HG02840 (cell line): ENCODE measurements around the gene CSGALNACT2.

Experiments
- ATAC-seq: cut with Tn5 transposase; IDR thresholded peaks from one replicate; pipeline ENCODE4 v1.9.1; 2021; ENCODE audit warnings: mild to moderate bottlenecking, moderate library complexity, moderate number of reproducible peaks; ENCODE audit not compliant: unreplicated experiment, low FRiP score

Gene CSGALNACT2

DNA sequence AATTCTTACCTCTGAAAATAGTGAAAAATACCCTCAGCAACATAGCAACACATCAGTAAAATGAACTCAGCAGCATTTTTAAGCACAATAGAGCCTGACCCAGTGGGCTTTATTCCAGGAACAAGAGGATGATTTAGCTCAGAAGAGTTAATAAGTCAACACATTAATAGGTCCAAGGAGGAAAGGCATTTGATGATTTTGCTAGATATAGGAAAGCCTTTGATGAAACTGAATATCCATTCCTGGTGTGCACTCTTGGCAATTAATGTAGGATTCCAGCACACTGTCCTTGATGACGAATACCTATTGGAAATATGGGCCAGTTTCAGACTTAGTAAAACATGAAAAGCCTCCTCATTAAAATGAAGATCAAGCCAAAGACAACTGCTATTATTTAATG, 86.1 kb downstream of the CSGALNACT2 start:
- no peak for ATAC-seq

DNA sequence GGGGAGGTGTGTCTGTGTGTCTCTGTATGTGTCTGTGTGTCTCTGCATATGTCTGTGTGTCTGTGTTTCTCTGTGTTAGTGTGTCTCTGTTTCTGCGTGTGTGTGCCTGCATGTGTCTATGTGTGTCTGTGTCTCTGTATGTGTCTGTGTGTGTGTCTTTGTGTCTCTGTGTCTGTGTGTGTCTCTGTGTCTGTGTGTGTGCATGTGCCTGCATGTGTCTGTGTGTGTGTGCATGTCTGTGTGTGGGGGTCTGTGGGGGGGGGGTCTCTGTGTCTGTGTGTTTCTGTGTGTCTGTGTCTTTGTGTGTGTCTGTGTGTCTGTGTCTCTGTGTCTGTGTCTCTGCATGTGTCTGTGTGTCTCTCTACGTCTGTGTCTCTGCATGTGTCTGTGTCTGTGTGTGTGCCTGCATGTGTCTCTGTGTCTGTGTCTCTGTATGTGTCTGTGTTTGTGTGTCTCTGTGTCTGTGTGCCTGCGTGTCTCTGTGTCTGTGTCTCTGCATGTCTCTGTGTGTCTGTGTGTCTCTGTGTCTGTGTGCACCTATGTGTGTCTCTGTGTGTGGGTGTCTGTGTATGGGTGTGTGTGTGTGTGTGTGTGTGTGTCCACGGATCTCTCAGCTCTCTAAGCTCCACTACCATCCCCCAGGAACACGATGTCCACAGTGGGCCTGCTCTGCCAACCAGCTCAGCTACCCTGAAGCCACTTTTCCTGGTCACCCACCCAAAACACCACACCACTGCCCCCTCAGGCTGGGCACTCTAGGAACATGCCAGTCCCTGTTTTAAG, 87.0 kb downstream of the CSGALNACT2 start:
- no peak for ATAC-seq

- ATAC-seq, result no peak
These were observed 87.5 kb downstream of the CSGALNACT2 start for GRCh38 chr10:43225787-43226153.

GRCh38 chr10:43226441-43226840, 88.2 kb downstream of the CSGALNACT2 start:
- no peak for ATAC-seq

GRCh38 chr10:43226851-43227845, 88.9 kb downstream of the CSGALNACT2 start:
- no peak for ATAC-seq

DNA sequence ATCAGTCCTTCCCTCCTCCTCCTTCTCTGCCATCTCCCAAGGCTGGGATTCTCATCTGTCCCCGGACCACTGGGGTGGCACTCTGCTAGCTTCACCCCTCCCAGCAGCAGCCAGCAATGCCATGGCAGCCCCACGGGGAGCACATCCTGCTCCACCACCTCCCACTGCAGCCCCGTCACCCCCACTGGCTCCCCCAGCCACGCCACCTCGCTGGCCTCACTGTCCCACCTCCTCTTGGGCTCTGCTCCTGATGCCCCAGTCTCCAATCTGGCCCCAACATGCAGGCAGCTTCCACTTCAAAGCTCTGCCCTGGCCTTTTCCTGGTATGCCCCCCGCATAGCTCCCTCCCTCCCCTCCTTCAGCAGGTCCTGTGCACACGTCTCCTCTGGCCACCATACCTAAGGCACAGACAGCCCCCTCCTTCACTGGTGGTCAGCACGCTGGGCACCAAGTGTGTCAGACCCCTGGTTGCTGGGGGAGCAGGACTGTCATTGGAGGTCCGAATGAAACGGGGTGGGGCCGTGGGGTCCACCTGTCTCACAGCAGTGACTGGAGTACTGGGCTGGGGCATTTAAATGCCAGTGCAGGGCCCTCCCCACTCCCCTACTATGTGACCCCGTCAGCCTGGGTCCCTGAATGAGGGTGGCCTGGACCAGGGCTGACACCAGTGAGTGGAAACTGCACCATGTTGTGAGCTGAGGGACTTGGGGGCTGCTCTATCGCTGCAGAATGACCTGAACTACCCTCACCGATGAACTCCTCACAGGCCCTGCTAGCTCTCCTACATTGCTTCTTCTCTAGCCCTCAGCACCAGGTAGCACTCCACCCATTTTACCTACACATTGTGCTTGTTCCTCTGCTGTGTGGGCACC, 89.9 kb downstream of the CSGALNACT2 start:
- no peak for ATAC-seq

GRCh38 chr10:43228783-43229207, 90.5 kb downstream of the CSGALNACT2 start:
- no peak for ATAC-seq

- no peak for ATAC-seq
These were observed 91.2 kb downstream of the CSGALNACT2 start for GRCh38 chr10:43229208-43230061.

DNA sequence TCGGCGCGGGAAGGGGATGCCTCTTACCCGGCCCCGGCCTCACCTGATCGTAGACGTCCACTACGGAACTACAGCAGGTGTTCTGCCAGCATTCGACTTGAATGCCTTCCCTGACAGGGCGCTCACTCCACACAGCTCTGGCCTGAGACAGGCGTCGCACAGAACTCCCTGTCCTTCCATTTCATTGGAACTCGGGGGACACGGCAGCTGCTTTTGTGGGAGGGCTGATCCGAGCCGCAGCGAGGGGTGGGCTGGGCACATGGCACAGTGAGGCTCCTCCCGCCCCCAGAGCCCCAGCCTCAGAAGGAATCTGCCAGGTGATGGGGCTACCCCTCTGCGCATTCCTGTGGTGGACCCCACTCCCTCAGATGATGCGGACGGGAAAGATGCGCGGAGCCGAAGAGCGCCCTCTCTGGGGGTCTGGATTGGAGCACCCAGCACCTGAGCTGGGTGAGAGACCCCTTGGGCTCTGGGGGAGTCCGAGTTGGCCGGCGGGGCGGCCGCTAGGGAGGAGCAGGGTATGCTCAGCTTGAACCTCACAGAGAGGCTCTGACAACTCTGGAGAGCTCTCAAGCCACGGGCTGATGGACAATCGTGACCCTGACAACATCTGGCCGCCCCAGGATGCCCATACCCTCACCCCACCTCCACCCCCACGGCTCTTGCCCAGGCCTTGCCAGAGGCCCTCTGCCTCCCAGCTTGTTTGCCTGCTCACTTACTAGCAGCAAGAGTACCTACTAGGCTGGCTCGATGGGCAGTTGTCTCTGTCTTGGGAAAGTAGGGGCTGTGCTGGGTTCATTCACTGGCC, 92.1 kb downstream of the CSGALNACT2 start:
- no peak for ATAC-seq

GRCh38 chr10:43230909-43231522, 92.8 kb downstream of the CSGALNACT2 start:
- no peak for ATAC-seq

- ATAC-seq, result no peak
These were observed 93.4 kb downstream of the CSGALNACT2 start for GRCh38 chr10:43231523-43232078.

- no peak for ATAC-seq
These were observed 95.6 kb downstream of the CSGALNACT2 start for GRCh38 chr10:43233601-43234430.

DNA sequence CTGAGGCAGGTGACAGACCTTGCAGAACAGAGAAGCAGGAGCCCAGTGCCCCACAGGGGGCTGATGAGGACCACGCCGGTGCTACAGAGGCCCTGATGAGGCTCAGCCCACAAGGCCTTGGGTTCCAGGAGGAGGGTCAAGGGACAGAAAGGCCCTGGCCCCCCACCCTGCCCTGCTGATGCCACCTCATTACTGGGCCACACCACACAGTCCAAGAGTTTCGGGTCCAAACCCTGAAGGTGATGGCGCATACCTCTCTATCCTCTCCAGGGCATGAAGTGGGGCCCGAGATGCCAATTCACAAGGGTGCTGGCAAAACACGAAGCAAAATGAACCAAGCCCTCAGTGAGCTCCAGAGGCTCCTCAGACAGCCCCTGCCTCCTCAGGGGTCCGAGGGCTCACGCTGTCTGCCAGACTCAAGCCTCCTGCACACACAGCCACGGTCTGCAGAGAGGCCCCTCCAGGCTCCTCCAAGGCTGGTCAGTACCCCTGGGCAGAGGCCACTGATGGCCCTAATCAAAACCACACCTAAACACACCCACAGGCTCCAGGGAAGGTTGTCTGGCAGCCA, 96.3 kb downstream of the CSGALNACT2 start:
- no peak for ATAC-seq
